Measurements from ENCODE around the gene SV2B.
A peak's percentile ranks its signal among the peaks of the same experiment; 100 is the strongest.

SV2B gene

GRCh38 chr15:91141097-91141496 is 41.0 kb downstream of the SV2B start:
- no peak for DNase-seq (ENCODE audit: low spot score)

GRCh38 chr15:91142106-91142744 is 42.2 kb downstream of the SV2B start:
- DNase-seq (ENCODE audit: low spot score), result peak; percentile 21

GRCh38 chr15:91142946-91143345 is 42.9 kb downstream of the SV2B start:
- no peak for DNase-seq (ENCODE audit: low spot score)

GRCh38 chr15:91146728-91147127 is 46.7 kb downstream of the SV2B start:
- no peak for DNase-seq (ENCODE audit: low spot score)

- DNase-seq (ENCODE audit: low spot score), result no peak
Measured at GRCh38 chr15:91148243-91148642, 48.2 kb downstream of the SV2B start.

GRCh38 chr15:91150502-91151160 is 50.6 kb downstream of the SV2B start:
- DNase-seq (ENCODE audit: low spot score), result no peak

- no peak for DNase-seq (ENCODE audit: low spot score)
Measured at GRCh38 chr15:91151781-91152563, 51.9 kb downstream of the SV2B start.

- no peak for DNase-seq (ENCODE audit: low spot score)
Measured at GRCh38 chr15:91152896-91153581, 53.0 kb downstream of the SV2B start.

- DNase-seq (ENCODE audit: low spot score), result no peak
Measured at GRCh38 chr15:91153954-91154353, 53.9 kb downstream of the SV2B start.

- no peak for DNase-seq (ENCODE audit: low spot score)
Measured at GRCh38 chr15:91156175-91156726, 56.2 kb downstream of the SV2B start.

- no peak for DNase-seq (ENCODE audit: low spot score)
Measured at GRCh38 chr15:91158415-91159394, 58.6 kb downstream of the SV2B start.

GRCh38 chr15:91165850-91166249 is 65.8 kb downstream of the SV2B start:
- DNase-seq (ENCODE audit: low spot score), result peak; percentile 17

GRCh38 chr15:91168457-91168856 is 68.4 kb downstream of the SV2B start:
- no peak for DNase-seq (ENCODE audit: low spot score)

- no peak for DNase-seq (ENCODE audit: low spot score)
Measured at GRCh38 chr15:91171334-91171733, 71.3 kb downstream of the SV2B start.

- no peak for DNase-seq (ENCODE audit: low spot score)
Measured at GRCh38 chr15:91182101-91182500, 82.0 kb downstream of the SV2B start.

GRCh38 chr15:91183596-91183995 is 83.5 kb downstream of the SV2B start:
- no peak for DNase-seq (ENCODE audit: low spot score)

- no peak for DNase-seq (ENCODE audit: low spot score)
Measured at GRCh38 chr15:91184441-91184840, 84.4 kb downstream of the SV2B start.

GRCh38 chr15:91186904-91187656 is 87.0 kb downstream of the SV2B start:
- peak; percentile 58 for DNase-seq (ENCODE audit: low spot score)

- no peak for DNase-seq (ENCODE audit: low spot score)
Measured at GRCh38 chr15:91192285-91192684, 92.2 kb downstream of the SV2B start.

- no peak for DNase-seq (ENCODE audit: low spot score)
Measured at GRCh38 chr15:91192690-91193377, 92.8 kb downstream of the SV2B start.
